ENCODE results near the gene SH2D7.

- TF ChIP-seq POLR2A (IDR thresholded peaks at IDR 0.05) (no peak), CTCF (IDR thresholded peaks at IDR 0.05) (no peak)
Observed at GRCh38 chr15:78083186-78083585, 9.2 kb upstream of the SH2D7 start.
